Panc1 (cell line): Measurements from ENCODE around the gene GPR84. TPM values are rescaled to one million over a fixed set of nuclear protein-coding genes. Genes with fewer than 3 reads are reported as not detected.

ENCODE experiments used
- ATAC-seq: fragments of 200-7000 bp; cut with Tn5 transposase; 2 replicates; pipeline ENCODE4 v1.9.1; 2020; ENCODE audit warnings: mild to moderate bottlenecking, moderate library complexity
- BruUV-seq: library from RNA; stranded (reverse); fragments of 400-500 nt; replicated peaks from 2 replicates; lab custom pipeline; 2021; lab: Mats Ljungman, UMichigan
- CTCF ChIA-PET: fragments of 300-600 bp; sonication (Branson Sonifier 250); formaldehyde crosslinking; loops from one replicate; lab custom pipeline; 2022; ENCODE audit warnings: antibody characterized with exemption; lab: Charles Lee
- POLR2A ChIA-PET: fragments of 300-600 bp; sonication (Branson Sonifier 250); formaldehyde crosslinking; loops from one replicate; lab custom pipeline; 2022; ENCODE audit warnings: antibody characterized with exemption; lab: Charles Lee
- DNase-seq: peaks from one replicate; pipeline ENCODE4 v3.0.0-alpha.2; 2010; ENCODE audit warnings: low read depth, low spot score
- H3K27ac ChIP-seq: 2 replicates; pipeline ENCODE4 v1.5.1; 2011; ENCODE audit warnings: mild to moderate bottlenecking, low read length, inconsistent platforms
- H3K27me3 ChIP-seq: fragments of 200-500 bp; sonication (Bioruptor generic); 2 replicates; pipeline ENCODE4 v1.6.0; 2014; ENCODE audit warnings: low read length, inconsistent platforms; ENCODE audit not compliant: control insufficient read depth, insufficient read depth
- H3K36me3 ChIP-seq: fragments of 200-500 bp; sonication (Bioruptor generic); 2 replicates; pipeline ENCODE4 v1.5.1; 2014; ENCODE audit warnings: inconsistent platforms, mild to moderate bottlenecking, low read length, moderate library complexity; ENCODE audit not compliant: control insufficient read depth, insufficient read depth
- H3K4me1 ChIP-seq: 2 replicates; pipeline ENCODE4 v1.5.1; 2011; ENCODE audit warnings: inconsistent platforms, mild to moderate bottlenecking, low read length, moderate library complexity; ENCODE audit not compliant: control insufficient read depth, insufficient read depth
- H3K4me3 ChIP-seq, 2 experiments: 2 replicates each; pipeline ENCODE4 v1.5.1; 2011 to 2012; ENCODE audit warnings: low read depth in 2 of 2, low read length in 2 of 2, mild to moderate bottlenecking in 2 of 2, inconsistent platforms in 1 of 2, moderate library complexity in 1 of 2
- H3K9me3 ChIP-seq: fragments of 200-500 bp; sonication (Bioruptor generic); 2 replicates; pipeline ENCODE4 v1.5.1; 2014; ENCODE audit warnings: low read depth, mild to moderate bottlenecking, inconsistent platforms, low read length, moderate library complexity; ENCODE audit not compliant: control insufficient read depth, insufficient read depth
- POLR2AphosphoS5 ChIP-seq: IDR thresholded peaks from 2 replicates; pipeline ENCODE4 v1.6.1; 2012; ENCODE audit warnings: mild to moderate bottlenecking, low read depth, low read length, moderate library complexity
- SIN3A ChIP-seq: IDR thresholded peaks from 2 replicates; pipeline ENCODE4 v1.6.1; 2012; ENCODE audit warnings: low read depth, mild to moderate bottlenecking, low read length, moderate library complexity, borderline replicate concordance; ENCODE audit not compliant: insufficient read depth
- TCF7L2 ChIP-seq: IDR thresholded peaks from 2 replicates; pipeline ENCODE4 v1.6.1; 2011; ENCODE audit warnings: mild to moderate bottlenecking, low read depth, low read length, inconsistent platforms
- in situ Hi-C: cut with HindIII; loops from 2 replicates; pipeline ENCODE4 v1.10.0; 2016; ENCODE audit warnings: low sequenced_read_pairs, low pct_unique_long_range_greater_than_20kb
- intact Hi-C: fragments of 100-400 bp; cut with micrococcal nuclease; formaldehyde crosslinking; loops from one replicate; pipeline ENCODE4 v1.10.0; 2022; ENCODE audit not compliant: unreplicated experiment
- total RNA-seq: library from RNA; stranded (reverse); gene quantifications from one replicate; pipeline ENCODE4 v1.2.1, GENCODE V29; 2021; ENCODE audit not compliant: unreplicated experiment
- TF ChIP-seq, protein P1 (sequence below), 2 experiments: IDR thresholded peaks; 2 replicates each; pipeline ENCODE4 v1.6.1; 2011 to 2012; ENCODE audit warnings: low read depth in 2 of 2, control low read depth in 1 of 2, low read length in 1 of 2, mild to moderate bottlenecking in 1 of 2, moderate library complexity in 1 of 2; ENCODE audit not compliant: insufficient read depth in 1 of 2
- TF ChIP-seq, protein P2 (sequence below): fragments of 450-650 bp; IDR thresholded peaks from 2 replicates; pipeline ENCODE4 v1.5.1; 2017; ENCODE audit warnings: mild to moderate bottlenecking

Gene GPR84
- total RNA-seq, 1 experiment from 2014 or later, result not detected

DNA sequence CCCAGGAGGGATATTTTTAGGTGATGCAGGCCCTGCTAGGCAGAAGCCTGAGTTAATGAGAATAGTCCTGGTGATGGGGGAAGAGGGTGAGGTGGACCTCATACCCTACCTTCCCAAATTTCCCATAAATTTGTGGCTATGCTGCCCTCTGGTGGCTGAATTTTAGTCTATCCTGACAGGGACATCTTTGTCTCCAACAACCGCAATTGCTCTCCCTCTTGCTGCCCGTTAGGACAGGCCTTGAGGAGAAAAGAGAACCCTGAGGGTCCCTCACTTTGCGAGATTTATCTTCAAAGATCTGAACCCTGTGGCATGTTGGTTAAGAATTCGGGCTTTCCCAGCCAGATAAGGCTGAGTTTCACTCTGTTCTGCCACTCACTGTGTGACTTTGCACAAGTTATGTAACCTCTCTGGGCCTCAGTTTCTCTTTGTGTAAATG is 30.0 kb upstream of the GPR84 start:
- BruUV-seq, result no TSS peak
- no peaks in the 10 kb centered on the region for H3K9me3 ChIP-seq
- no peaks in the 10 kb centered on the region for H3K27me3 ChIP-seq
- DNase-seq, result no peak
- in situ Hi-C loops (no loop called here), intact Hi-C loops (no loop called here)
- peaks cover 5% of the 10 kb centered on the region; the same call in 1 of the 2 replicates for H3K36me3 ChIP-seq
- POLR2A ChIA-PET, result no interaction called here
- CTCF ChIA-PET, result no interaction called here
- no peak overlapping the region for H3K4me3 ChIP-seq
- TF ChIP-seq, protein P1, sequence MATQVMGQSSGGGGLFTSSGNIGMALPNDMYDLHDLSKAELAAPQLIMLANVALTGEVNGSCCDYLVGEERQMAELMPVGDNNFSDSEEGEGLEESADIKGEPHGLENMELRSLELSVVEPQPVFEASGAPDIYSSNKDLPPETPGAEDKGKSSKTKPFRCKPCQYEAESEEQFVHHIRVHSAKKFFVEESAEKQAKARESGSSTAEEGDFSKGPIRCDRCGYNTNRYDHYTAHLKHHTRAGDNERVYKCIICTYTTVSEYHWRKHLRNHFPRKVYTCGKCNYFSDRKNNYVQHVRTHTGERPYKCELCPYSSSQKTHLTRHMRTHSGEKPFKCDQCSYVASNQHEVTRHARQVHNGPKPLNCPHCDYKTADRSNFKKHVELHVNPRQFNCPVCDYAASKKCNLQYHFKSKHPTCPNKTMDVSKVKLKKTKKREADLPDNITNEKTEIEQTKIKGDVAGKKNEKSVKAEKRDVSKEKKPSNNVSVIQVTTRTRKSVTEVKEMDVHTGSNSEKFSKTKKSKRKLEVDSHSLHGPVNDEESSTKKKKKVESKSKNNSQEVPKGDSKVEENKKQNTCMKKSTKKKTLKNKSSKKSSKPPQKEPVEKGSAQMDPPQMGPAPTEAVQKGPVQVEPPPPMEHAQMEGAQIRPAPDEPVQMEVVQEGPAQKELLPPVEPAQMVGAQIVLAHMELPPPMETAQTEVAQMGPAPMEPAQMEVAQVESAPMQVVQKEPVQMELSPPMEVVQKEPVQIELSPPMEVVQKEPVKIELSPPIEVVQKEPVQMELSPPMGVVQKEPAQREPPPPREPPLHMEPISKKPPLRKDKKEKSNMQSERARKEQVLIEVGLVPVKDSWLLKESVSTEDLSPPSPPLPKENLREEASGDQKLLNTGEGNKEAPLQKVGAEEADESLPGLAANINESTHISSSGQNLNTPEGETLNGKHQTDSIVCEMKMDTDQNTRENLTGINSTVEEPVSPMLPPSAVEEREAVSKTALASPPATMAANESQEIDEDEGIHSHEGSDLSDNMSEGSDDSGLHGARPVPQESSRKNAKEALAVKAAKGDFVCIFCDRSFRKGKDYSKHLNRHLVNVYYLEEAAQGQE (IDR thresholded peaks at IDR 0.05; ENCODE audit: insufficient read depth in 1 of 2, low read depth in 2 of 2, low read length in 1 of 2), result no peak
- TF ChIP-seq TCF7L2, result no peak
- TF ChIP-seq SIN3A, result no peak
- no peak for TF ChIP-seq POLR2AphosphoS5
- TF ChIP-seq, protein P2, sequence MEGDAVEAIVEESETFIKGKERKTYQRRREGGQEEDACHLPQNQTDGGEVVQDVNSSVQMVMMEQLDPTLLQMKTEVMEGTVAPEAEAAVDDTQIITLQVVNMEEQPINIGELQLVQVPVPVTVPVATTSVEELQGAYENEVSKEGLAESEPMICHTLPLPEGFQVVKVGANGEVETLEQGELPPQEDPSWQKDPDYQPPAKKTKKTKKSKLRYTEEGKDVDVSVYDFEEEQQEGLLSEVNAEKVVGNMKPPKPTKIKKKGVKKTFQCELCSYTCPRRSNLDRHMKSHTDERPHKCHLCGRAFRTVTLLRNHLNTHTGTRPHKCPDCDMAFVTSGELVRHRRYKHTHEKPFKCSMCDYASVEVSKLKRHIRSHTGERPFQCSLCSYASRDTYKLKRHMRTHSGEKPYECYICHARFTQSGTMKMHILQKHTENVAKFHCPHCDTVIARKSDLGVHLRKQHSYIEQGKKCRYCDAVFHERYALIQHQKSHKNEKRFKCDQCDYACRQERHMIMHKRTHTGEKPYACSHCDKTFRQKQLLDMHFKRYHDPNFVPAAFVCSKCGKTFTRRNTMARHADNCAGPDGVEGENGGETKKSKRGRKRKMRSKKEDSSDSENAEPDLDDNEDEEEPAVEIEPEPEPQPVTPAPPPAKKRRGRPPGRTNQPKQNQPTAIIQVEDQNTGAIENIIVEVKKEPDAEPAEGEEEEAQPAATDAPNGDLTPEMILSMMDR, result peak; percentile 87
- H3K4me1 ChIP-seq, result no peaks in the 10 kb centered on the region; the same call in 1 of the 2 replicates
- no peak overlapping the region for H3K27ac ChIP-seq
- peak; percentile 71 for ATAC-seq

DNA sequence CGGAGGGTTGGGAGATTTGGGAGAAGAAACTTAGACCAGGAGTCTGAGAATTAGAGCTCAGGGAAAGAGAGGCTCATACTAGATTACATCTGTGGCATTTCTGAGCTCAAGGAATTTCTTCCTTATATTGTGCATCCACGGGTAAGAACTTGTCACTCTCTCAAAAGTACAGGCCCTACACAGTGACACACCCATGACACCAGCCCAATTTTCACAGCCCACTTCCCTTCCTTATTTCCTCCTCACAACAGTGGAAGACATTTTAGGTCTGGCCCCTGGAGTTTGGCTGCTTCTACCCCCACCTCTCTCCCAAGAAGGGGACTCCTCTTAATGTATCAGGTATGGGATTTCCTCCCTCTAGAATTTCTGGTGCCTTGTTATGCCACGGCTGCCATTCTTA is 29.5 kb upstream of the GPR84 start:
- Histone ChIP-seq H3K27ac (no peak overlapping the region), H3K27me3 (no peaks in the 10 kb centered on the region), H3K9me3 (no peaks in the 10 kb centered on the region), H3K36me3 (peaks cover 5% of the 10 kb centered on the region; the same call in 1 of the 2 replicates), H3K4me1 (no peaks in the 10 kb centered on the region; the same call in 1 of the 2 replicates), H3K4me3 (no peak overlapping the region)
- POLR2A ChIA-PET, result no interaction called here
- TF ChIP-seq, protein P1 (IDR thresholded peaks at IDR 0.05; ENCODE audit: insufficient read depth in 1 of 2, low read depth in 2 of 2, low read length in 1 of 2), result no peak
- TF ChIP-seq, protein P2, result no peak
- no peak; the same call in 1 of the 2 replicates for TF ChIP-seq POLR2AphosphoS5
- no peak for TF ChIP-seq SIN3A
- no peak for TF ChIP-seq TCF7L2
- CTCF ChIA-PET, result interaction anchor here (0.6 kb wide), 1 partner anchor 12 kb away, joined by 5 read pairs; no protein-coding TSS in a partner anchor
- DNase-seq (no peak), ATAC-seq (no peak)
- intact Hi-C loops, result no loop called here
- in situ Hi-C loops, result no loop called here
- no TSS peak for BruUV-seq
